ENCODE measurements around the gene CDC27. TPM values are rescaled to one million over a fixed set of nuclear protein-coding genes. Genes with fewer than 3 reads are reported as not detected.
A peak's percentile ranks its signal among the peaks of the same experiment; 100 is the strongest.
"Not testable (repeated sequence)": the region's sequence is repeated elsewhere in the genome, so short reads cannot be mapped to it uniquely, and the experiment has no call there.

Gene CDC27
- total and polyA plus RNA-seq, 7 donors, result 25.5 to 89.2 (median 74.6) TPM

GRCh38 chr17:47224966-47225365, 35.9 kb upstream of the CDC27 start:
- ATAC-seq (no peak), DNase-seq (no peak)
- Histone ChIP-seq H3K4me3 (no peak overlapping the region), H3K9me3 (no peaks in the 10 kb centered on the region), H3K36me3 (ENCODE audit: insufficient read depth in 1 of 2, low read depth in 1 of 2) (no peaks in the 10 kb centered on the region), H3K27me3 (ENCODE audit: insufficient read depth in 3 of 3, low read length in 2 of 3) (no peaks in the 10 kb centered on the region), H3K27ac (peak overlapping the region; percentile 79), H3K4me1 (peaks cover 6% of the 10 kb centered on the region)
- intact Hi-C loops (cut with DNase I), result loop anchor here in 1 of 2 donors (10.0 kb wide), 1 partner anchor 390 kb away; no protein-coding TSS in a partner anchor
- TF ChIP-seq CTCF (IDR thresholded peaks at IDR 0.05), result no peak
- WGBS, 3 donors, result 15 to 35% (median 29%) methylated on average over 1 of the region's 1 CpG

GRCh38 chr17:47224077-47224476, 35.0 kb upstream of the CDC27 start:
- H3K4me1 ChIP-seq; H3K27me3 ChIP-seq (ENCODE audit: insufficient read depth in 3 of 3, low read length in 2 of 3); H3K9me3 ChIP-seq; ATAC-seq; DNase-seq; H3K36me3 ChIP-seq (ENCODE audit: insufficient read depth in 1 of 2, low read depth in 1 of 2); H3K4me3 ChIP-seq: not testable (repeated sequence)
- intact Hi-C loops (cut with DNase I), result loop anchor here in 1 of 2 donors (10.0 kb wide), 1 partner anchor 391 kb away; no protein-coding TSS in a partner anchor
- peak overlapping the region; percentile 79 for H3K27ac ChIP-seq
- 95 to 98% (median 97%) methylated on average over 2 of the region's 2 CpGs for WGBS, 3 donors

GRCh38 chr17:47223460-47223859, 34.4 kb upstream of the CDC27 start:
- no peak for TF ChIP-seq CTCF (IDR thresholded peaks at IDR 0.05)

GRCh38 chr17:47223007-47223406, 33.9 kb upstream of the CDC27 start:
- peaks cover 6% of the 10 kb centered on the region for H3K4me1 ChIP-seq
- H3K4me3 ChIP-seq, result no peak overlapping the region
- TF ChIP-seq CTCF (IDR thresholded peaks at IDR 0.05), result no peak
- no peak for DNase-seq
- WGBS, 3 donors, result 78 to 82% (median 79%) methylated on average over 3 of the region's 3 CpGs
- ATAC-seq, result peak in 1 of 4 donors; percentile 51
- H3K9me3 ChIP-seq, result no peaks in the 10 kb centered on the region
- intact Hi-C loops (cut with DNase I), result loop anchor here in 1 of 2 donors (10.0 kb wide), 1 partner anchor 392 kb away; no protein-coding TSS in a partner anchor
- no peak overlapping the region for H3K27ac ChIP-seq
- H3K36me3 ChIP-seq (ENCODE audit: insufficient read depth in 1 of 2, low read depth in 1 of 2), result no peaks in the 10 kb centered on the region
- no peaks in the 10 kb centered on the region for H3K27me3 ChIP-seq (ENCODE audit: insufficient read depth in 3 of 3, low read length in 2 of 3)

More at GRCh38 chr17:47223460-47223859, 34.4 kb upstream of the CDC27 start:
- intact Hi-C loops (cut with DNase I), result loop anchor here in 1 of 2 donors (10.0 kb wide), 1 partner anchor 391 kb away; no protein-coding TSS in a partner anchor
- ATAC-seq, result no peak
- peaks cover 6% of the 10 kb centered on the region for H3K4me1 ChIP-seq
- no peak for DNase-seq
- H3K4me3 ChIP-seq, result no peak overlapping the region
- no peaks in the 10 kb centered on the region for H3K27me3 ChIP-seq (ENCODE audit: insufficient read depth in 3 of 3, low read length in 2 of 3)
- no peaks in the 10 kb centered on the region for H3K9me3 ChIP-seq
- no peaks in the 10 kb centered on the region for H3K36me3 ChIP-seq (ENCODE audit: insufficient read depth in 1 of 2, low read depth in 1 of 2)
- H3K27ac ChIP-seq, result peak overlapping the region; percentile 79
- 96 to 97% (median 97%) methylated on average over 5 of the region's 5 CpGs for WGBS, 3 donors

GRCh38 chr17:47222047-47222446, 33.0 kb upstream of the CDC27 start:
- Histone ChIP-seq H3K4me3 (no peak overlapping the region), H3K27me3 (ENCODE audit: insufficient read depth in 3 of 3, low read length in 2 of 3) (no peaks in the 10 kb centered on the region), H3K9me3 (no peaks in the 10 kb centered on the region), H3K36me3 (ENCODE audit: insufficient read depth in 1 of 2, low read depth in 1 of 2) (no peaks in the 10 kb centered on the region), H3K4me1 (peaks cover 6% of the 10 kb centered on the region), H3K27ac (no peak overlapping the region)
- intact Hi-C loops (cut with DNase I), result loop anchor here in 1 of 2 donors (10.0 kb wide), 1 partner anchor 393 kb away; no protein-coding TSS in a partner anchor
- DNase-seq, result no peak
- ATAC-seq, result no peak
- WGBS, 3 donors, result 93 to 99% (median 93%) methylated on average over 4 of the region's 4 CpGs
- no peak for TF ChIP-seq CTCF (IDR thresholded peaks at IDR 0.05)
